K562 (cell line): Measurements from ENCODE around the gene KCNH2. TPM values are rescaled to one million over a fixed set of nuclear protein-coding genes. Genes with fewer than 3 reads are reported as not detected.
A peak's percentile ranks its signal among the peaks of the same experiment; 100 is the strongest.

Source experiments
- ELF2 ChIP-seq: fragments of 250-450 bp; sonication (Bioruptor Pico); IDR thresholded peaks from 2 replicates; pipeline ENCODE4 v1.5.0; 2021; ENCODE audit warnings: mild to moderate bottlenecking
- GATAD2A ChIP-seq: fragments of 450-650 bp; IDR thresholded peaks from 2 replicates; pipeline ENCODE4 v1.6.1; 2017
- HDAC8 ChIP-seq: fragments of 450-650 bp; IDR thresholded peaks from 2 replicates; pipeline ENCODE4 v1.6.1; 2016; ENCODE audit warnings: mild to moderate bottlenecking, missing genetic modification characterization, moderate library complexity, missing compliant biosample characterization
- HNRNPK ChIP-seq: fragments of 200-400 bp; formaldehyde crosslinking; IDR thresholded peaks from one replicate; pipeline ENCODE4 v1.6.1; 2018; ENCODE audit warnings: mild to moderate bottlenecking, low read depth, low read length; ENCODE audit not compliant: poor library complexity, severe bottlenecking
- ILK ChIP-seq: fragments of 450-650 bp; IDR thresholded peaks from 2 replicates; pipeline ENCODE4 v1.6.1; 2016; ENCODE audit warnings: missing genetic modification characterization, low read depth, mild to moderate bottlenecking, missing compliant biosample characterization, moderate library complexity, borderline replicate concordance
- IRF2 ChIP-seq: sonication (generic); formaldehyde crosslinking; IDR thresholded peaks from 2 replicates; pipeline ENCODE4 v1.8.1; 2022; ENCODE audit warnings: mild to moderate bottlenecking, missing genetic modification reagents
- JUNB ChIP-seq: fragments of 450-650 bp; formaldehyde crosslinking; conservative IDR thresholded peaks from 2 replicates; pipeline ENCODE4 v1.4.0; 2020; ENCODE audit warnings: mild to moderate bottlenecking
- NFE2L1 ChIP-seq: fragments of 450-650 bp; IDR thresholded peaks from 2 replicates; pipeline ENCODE4 v1.6.1; 2016; ENCODE audit warnings: missing genetic modification characterization, low read depth, mild to moderate bottlenecking, missing compliant biosample characterization, moderate library complexity, borderline replicate concordance
- NFRKB ChIP-seq: fragments of 450-650 bp; IDR thresholded peaks from 2 replicates; pipeline ENCODE4 v1.6.1; 2016; ENCODE audit warnings: low read depth
- NR4A1 ChIP-seq, 2 experiments: fragments of 250-450 bp in 1 of 2; fragments of 450-650 bp in 1 of 2; sonication (Bioruptor Pico) in 1 of 2; IDR thresholded peaks; 2 replicates each; pipeline versions ENCODE4 v1.4.0 to v1.6.1; 2016 to 2020; ENCODE audit warnings: mild to moderate bottlenecking in 2 of 2, missing compliant biosample characterization in 1 of 2, missing genetic modification characterization in 1 of 2, moderate library complexity in 1 of 2
- PHB2 ChIP-seq: fragments of 450-650 bp; IDR thresholded peaks from 2 replicates; pipeline ENCODE4 v1.6.1; 2017; ENCODE audit warnings: low read depth
- PHTF2 ChIP-seq: fragments of 250-450 bp; sonication (Bioruptor Pico); IDR thresholded peaks from 2 replicates; pipeline ENCODE4 v1.5.0; 2021; ENCODE audit warnings: mild to moderate bottlenecking
- PURB ChIP-seq: sonication (generic); formaldehyde crosslinking; IDR thresholded peaks from 2 replicates; pipeline ENCODE4 v1.9.0; 2021; ENCODE audit warnings: low read depth, mild to moderate bottlenecking, missing genetic modification reagents
- SIN3A ChIP-seq, 2 experiments: fragments of 150-350 bp in 1 of 2; IDR thresholded peaks; 2 replicates each; pipeline ENCODE4 v1.6.1; 2011 to 2016; ENCODE audit warnings: borderline replicate concordance in 2 of 2, low read depth in 2 of 2, low read length in 2 of 2, mild to moderate bottlenecking in 2 of 2, moderate library complexity in 2 of 2; ENCODE audit not compliant: control insufficient read depth in 1 of 2
- SMARCE1 ChIP-seq: fragments of 450-650 bp; IDR thresholded peaks from 2 replicates; pipeline ENCODE4 v1.7.1; 2016; ENCODE audit warnings: mild to moderate bottlenecking
- SMC3 ChIP-seq: conservative IDR thresholded peaks from 2 replicates; pipeline ENCODE4 v1.6.1; 2011; ENCODE audit warnings: low read depth, low read length, improper control_type of control experiment; ENCODE audit not compliant: insufficient read depth
- SRSF1 ChIP-seq: fragments of 200-400 bp; formaldehyde crosslinking; IDR thresholded peaks from 2 replicates; pipeline ENCODE4 v1.6.1; 2017; ENCODE audit warnings: mild to moderate bottlenecking, low read depth, low read length, moderate library complexity
- TRIM24 ChIP-seq, 2 experiments: fragments of 450-650 bp; IDR thresholded peaks; 2 replicates each; pipeline ENCODE4 v1.6.1; 2016
- ZC3H4 ChIP-seq: sonication (generic); formaldehyde crosslinking; IDR thresholded peaks from 2 replicates; pipeline ENCODE4 v1.9.0; 2021; ENCODE audit warnings: missing genetic modification reagents, borderline replicate concordance
- ZC3H8 ChIP-seq: fragments of 450-650 bp; IDR thresholded peaks from 2 replicates; pipeline ENCODE4 v1.6.1; 2017
- ZFP91 ChIP-seq: sonication (generic); formaldehyde crosslinking; IDR thresholded peaks from 2 replicates; pipeline ENCODE4 v1.8.0; 2022; ENCODE audit warnings: mild to moderate bottlenecking, missing genetic modification reagents
- ZNF12 ChIP-seq: sonication (generic); formaldehyde crosslinking; IDR thresholded peaks from 2 replicates; pipeline ENCODE4 v1.4.0; 2020; ENCODE audit warnings: mild to moderate bottlenecking, missing genetic modification reagents
- ZNF133 ChIP-seq: fragments of 250-450 bp; sonication (Bioruptor Pico); IDR thresholded peaks from 2 replicates; pipeline ENCODE4 v1.4.0; 2020; ENCODE audit warnings: mild to moderate bottlenecking
- ZNF143 ChIP-seq: sonication (generic); formaldehyde crosslinking; IDR thresholded peaks from 2 replicates; pipeline ENCODE4 v1.9.0; 2022; ENCODE audit warnings: mild to moderate bottlenecking, missing genetic modification reagents
- ZNF197 ChIP-seq: fragments of 200-800 bp; sonication (Bioruptor generic); IDR thresholded peaks from 2 replicates; pipeline ENCODE4 v1.6.1; 2016; ENCODE audit warnings: low read depth, missing genetic modification characterization, missing compliant biosample characterization
- ZNF316 ChIP-seq: fragments of 450-650 bp; IDR thresholded peaks from 2 replicates; pipeline ENCODE4 v1.6.1; 2016
- polyA plus RNA-seq, 8 experiments: library from polyadenylated mRNA; depleted of rRNA in 4 of 8; stranded (reverse) in 5 of 8; unstranded in 3 of 8; fragments of >200 nt; fragmentation: Nextera tagmentation in 2 of 8; fragmentation: Illumina TruSeq in 1 of 8; extraction: Ambion mirVana in 2 of 8; extraction: Trizol in 1 of 8; gene quantifications; 2 replicates each; pipeline versions ENCODE4 v1.2.1 to v1.2.3, GENCODE V29; 2011 to 2014; ENCODE audit warnings: inconsistent platforms in 1 of 8, missing spikeins in 1 of 8
- total RNA-seq, 7 experiments: library from RNA; depleted of rRNA in 6 of 7; stranded (reverse); fragments of >200 nt in 6 of 7; fragmentation: Illumina TruSeq in 2 of 7; extraction: Trizol in 2 of 7; gene quantifications; 2 replicates each; pipeline versions ENCODE4 v1.2.1 to v1.2.3, GENCODE V29; 2011 to 2021; ENCODE audit warnings: low replicate concordance in 1 of 7
- TF ChIP-seq, protein P1 (sequence below): fragments of 450-650 bp; formaldehyde crosslinking; IDR thresholded peaks from 2 replicates; pipeline ENCODE4 v1.4.0; 2022; ENCODE audit warnings: missing genetic modification characterization

Gene KCNH2
- total and polyA plus RNA-seq, 9 of the 15 experiments (the other 6 are each of a cell fraction or from before 2014, with no cell fraction given), result 18.1 to 368 (median 218) TPM

DNA sequence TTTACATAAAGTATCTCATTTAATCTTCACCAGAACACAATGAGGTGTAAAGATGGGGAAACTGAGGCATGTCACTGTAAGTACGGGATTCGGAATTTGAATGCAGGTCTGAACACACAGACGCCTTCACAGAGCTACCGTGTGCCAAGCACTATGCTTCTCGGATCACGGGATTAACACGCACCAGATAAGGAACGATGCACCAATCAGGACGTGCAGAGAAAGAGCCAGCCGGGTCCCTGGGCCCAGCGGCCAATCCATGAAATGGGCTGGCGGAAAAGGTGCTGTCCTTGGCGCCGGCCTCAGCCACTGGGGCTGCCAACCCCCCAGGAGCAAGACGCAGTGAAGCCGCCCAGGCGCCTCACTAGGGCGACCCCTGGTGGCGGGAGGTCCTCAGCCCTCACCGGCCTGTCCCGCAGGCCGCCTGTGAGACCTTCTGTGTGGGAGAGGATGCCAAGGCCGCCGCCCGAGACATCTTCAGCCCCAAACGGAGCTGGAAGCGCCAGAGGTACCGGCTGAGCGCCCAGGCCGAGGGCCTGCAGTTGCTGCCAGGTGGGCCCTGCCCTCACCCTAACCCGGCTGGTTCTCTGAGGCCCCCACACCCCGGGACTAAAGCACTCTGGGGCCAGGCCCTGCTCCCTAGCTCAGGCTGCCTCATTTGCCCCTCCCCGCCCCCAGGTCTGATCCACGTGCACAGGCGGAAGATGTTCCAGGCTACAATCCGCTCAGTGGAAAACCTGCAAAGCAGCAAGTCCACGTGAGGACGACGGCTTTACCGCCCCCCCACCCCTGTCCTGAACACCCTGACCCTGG is 30.6 kb upstream of the KCNH2 start (continued):
- TF ChIP-seq ZFP91 (CRISPR knock-in tag), result 0 out of 2 replicates have a peak, but pooled peaks have one; percentile 75
- no peak for TF ChIP-seq ILK (tag)
- 0 out of 2 replicates have a peak, but pooled peaks have one; percentile 48 for TF ChIP-seq ZNF12 (CRISPR knock-in tag)
- TF ChIP-seq SMC3, result peak; percentile 89
- TF ChIP-seq GATAD2A, result peak; percentile 74; the same call in 1 of the 2 replicates
- TF ChIP-seq JUNB (CRISPR knock-in tag), result no peak
- TF ChIP-seq, protein P1, sequence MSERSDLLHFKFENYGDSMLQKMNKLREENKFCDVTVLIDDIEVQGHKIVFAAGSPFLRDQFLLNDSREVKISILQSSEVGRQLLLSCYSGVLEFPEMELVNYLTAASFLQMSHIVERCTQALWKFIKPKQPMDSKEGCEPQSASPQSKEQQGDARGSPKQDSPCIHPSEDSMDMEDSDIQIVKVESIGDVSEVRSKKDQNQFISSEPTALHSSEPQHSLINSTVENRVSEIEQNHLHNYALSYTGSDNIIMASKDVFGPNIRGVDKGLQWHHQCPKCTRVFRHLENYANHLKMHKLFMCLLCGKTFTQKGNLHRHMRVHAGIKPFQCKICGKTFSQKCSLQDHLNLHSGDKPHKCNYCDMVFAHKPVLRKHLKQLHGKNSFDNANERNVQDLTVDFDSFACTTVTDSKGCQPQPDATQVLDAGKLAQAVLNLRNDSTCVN (CRISPR knock-in tag), result 0 out of 2 replicates have a peak, but pooled peaks have one; percentile 55
- TF ChIP-seq PHTF2 (CRISPR knock-in tag), result peak; percentile 7; the same call in 1 of the 2 replicates
- TF ChIP-seq ZNF197 (CRISPR knock-in tag), result peak; percentile 69; the same call in 1 of the 2 replicates
- no peak for TF ChIP-seq ZNF133 (CRISPR knock-in tag)
- no peak for TF ChIP-seq HNRNPK
- no peak; the same call in 1 of the 2 replicates for TF ChIP-seq ZC3H4 (CRISPR knock-in tag)
- no peak for TF ChIP-seq NFE2L1 (tag)
- peak; percentile 78; the same call in 1 of the 2 replicates for TF ChIP-seq SMARCE1
- no peak for TF ChIP-seq PURB (CRISPR knock-in tag)
- TF ChIP-seq ZNF316, result peak; percentile 35
- no peak for TF ChIP-seq HDAC8 (tag)
- TF ChIP-seq SRSF1, result 0 out of 2 replicates have a peak, but pooled peaks have one; percentile 73
- no peak for TF ChIP-seq IRF2 (CRISPR knock-in tag)
- peak; percentile 53 for TF ChIP-seq NR4A1 (CRISPR knock-in tag; IDR thresholded peaks at IDR 0.05)
- TF ChIP-seq NR4A1 (tag; IDR thresholded peaks at IDR 0.05), result peak; percentile 86
- TF ChIP-seq ELF2, result peak; percentile 85
- TF ChIP-seq NFRKB, result peak; percentile 89
- no peak; the same call in 1 of the 2 replicates for TF ChIP-seq PHB2
- TF ChIP-seq ZC3H8, result 0 out of 2 replicates have a peak, but pooled peaks have one; percentile 71
- TF ChIP-seq TRIM24 (IDR thresholded peaks at IDR 0.05), result peak in 1 of 2 experiments; percentile 7; a peak in 1 of 4 replicates
- TF ChIP-seq SIN3A (IDR thresholded peaks at IDR 0.05; ENCODE audit: borderline replicate concordance in 2 of 2, control insufficient read depth in 1 of 2, low read depth in 2 of 2, low read length in 2 of 2), result peak in 1 of 2 experiments; percentile 78; a peak in 3 of 4 replicates
- no peak for TF ChIP-seq ZNF143 (CRISPR knock-in tag)
